Measurements from ENCODE around the gene KIF1A.
"Not testable (repeated sequence)": the region's sequence is repeated elsewhere in the genome, so short reads cannot be mapped to it uniquely, and the experiment has no call there.

Gene KIF1A

DNA sequence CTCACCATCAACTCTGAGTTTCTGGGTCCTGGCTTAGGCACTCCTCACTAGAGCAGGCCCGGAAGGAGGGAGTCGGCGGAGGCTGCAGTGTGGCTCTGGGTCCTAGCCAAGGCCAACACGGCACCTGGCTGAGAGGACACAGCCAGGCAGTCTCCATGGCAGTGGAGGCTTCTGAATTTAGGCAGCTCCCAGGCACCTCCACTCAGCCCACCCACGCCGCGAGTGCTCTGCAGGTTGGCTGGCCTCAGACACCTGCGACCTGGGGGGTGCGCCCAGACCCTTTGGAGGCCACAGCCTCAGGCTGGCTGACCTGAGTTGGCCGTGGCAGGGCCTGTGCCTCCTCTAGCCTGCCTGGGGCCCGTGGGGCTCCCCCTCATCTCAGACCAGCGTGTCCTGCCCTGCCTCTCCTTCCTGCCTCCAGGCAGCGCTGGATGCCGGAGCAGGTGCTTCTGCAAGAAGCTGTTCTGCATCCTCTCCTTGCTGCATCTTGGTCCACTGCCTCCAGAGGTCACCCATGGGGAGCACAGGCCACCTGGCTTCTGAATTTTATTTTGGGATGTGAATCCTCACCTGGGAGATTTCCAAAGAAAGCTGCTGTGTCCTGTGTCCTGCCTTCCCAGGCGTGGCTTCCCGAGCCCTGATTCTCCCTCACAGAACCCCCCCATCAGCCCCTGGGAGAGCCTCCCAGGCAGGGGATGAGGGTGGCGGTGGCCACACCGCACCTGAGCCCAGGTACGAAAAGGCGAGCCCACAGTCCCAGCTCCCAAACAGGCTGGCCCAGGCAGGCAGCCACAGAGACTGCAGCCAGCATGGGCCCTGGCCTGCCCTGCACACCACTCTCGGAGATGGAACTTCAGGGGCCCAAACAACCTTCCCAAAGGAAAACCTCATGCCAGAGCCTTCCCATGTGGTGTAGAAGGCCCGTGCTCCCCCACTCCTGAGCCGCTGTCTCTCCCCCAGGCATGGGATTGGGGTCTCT is 105.0 kb downstream of the KIF1A start:
- DNase-seq = no peak

DNA sequence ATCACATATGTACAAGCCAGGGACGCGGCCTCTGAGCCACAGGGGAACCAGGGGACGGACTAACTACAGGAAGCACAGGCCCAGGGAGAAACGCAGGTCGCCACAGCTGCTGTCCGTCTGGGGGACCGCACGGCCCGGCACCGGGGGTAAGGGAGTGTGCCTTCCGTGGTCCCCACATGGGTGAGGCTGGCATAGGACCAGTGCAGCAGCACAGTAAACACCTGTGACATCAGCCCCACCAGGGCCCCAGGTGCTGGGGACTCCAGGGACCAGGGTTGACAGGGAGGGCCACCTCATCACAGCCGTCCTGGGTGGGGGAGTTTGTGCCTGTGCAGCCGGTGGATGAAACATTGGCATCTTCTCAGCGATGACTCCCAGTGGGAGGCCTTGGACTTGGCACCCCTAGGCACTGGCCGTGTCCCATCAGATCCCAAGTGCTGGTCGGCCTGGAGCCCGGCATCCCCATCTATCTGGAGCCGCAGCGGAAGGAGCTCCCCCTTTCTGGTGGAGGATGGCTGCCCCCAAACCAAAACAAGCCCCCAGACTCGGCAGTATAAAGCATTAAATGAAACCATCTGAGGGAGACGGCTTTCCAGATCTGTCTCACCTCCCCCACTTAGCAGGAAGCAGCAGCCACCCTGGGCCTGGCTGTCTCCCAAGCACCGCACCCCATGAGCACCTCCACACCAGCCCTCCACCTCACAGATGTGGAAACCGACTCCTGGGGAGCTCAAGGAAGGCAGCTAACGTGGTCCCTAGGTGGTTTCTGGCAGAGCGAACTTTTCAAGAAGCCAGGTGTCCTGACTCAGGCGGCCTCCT is 105.9 kb downstream of the KIF1A start:
- no peak for DNase-seq

DNA sequence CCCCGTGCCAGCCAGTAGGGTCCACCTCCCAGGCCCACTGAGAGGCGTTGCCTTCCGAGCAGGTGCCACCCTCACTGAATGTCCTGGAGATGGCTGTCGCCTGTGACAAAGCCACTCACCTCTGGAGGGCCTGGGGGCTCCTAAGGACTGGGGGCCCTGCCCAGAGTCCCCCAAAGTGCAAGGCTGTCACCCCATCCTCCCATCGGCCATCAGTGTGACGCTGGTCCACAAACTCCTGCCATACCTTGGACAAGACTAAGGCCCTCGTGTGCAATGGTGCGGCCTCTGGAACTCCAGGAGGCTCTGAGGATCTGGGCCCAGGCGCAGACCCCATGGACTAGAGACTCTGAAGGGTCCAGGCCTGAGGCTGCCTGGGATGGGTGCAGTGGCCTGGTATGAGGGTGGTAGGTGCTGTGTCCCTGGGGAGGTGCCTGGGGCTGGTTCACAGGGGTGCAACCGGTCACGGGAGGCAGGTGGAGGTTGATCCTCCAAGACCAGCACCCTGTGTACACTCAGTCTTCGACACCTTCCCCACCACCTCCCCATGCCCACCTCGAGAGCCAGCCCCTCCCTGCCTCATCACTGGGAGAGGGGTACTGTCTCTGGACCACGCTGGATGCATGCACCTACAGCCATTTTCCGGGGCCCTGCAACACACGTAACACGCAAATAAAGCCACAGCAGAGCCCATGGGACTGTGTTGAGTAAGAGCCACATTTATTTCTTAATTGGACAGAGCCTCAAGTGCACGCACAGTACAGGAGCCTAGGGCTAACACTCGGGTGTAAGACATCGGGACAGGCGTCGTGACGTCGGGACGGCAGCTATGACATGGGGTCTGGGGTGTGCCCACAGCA is 106.7 kb downstream of the KIF1A start:
- DNase-seq = no peak

DNA sequence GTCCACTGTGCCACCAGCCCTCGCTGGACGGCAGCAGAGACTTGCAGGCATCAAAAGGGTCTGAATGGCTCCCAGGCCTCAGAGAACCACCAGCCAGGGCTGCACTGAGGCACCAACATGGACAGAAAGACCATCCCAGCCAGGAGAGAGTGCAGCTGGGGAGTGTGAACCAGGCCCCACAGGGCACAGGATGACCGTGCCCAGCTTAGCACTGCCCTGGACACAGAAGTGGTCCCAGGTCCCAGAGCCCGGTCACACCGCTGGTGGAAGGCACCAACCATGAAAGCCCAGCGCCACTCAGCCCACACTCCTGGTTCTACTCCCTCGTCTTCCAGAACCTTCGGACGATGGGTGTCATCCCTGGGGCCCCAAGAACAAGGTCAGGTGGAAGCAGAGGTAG is 107.9 kb downstream of the KIF1A start:
- no peak for DNase-seq

DNA sequence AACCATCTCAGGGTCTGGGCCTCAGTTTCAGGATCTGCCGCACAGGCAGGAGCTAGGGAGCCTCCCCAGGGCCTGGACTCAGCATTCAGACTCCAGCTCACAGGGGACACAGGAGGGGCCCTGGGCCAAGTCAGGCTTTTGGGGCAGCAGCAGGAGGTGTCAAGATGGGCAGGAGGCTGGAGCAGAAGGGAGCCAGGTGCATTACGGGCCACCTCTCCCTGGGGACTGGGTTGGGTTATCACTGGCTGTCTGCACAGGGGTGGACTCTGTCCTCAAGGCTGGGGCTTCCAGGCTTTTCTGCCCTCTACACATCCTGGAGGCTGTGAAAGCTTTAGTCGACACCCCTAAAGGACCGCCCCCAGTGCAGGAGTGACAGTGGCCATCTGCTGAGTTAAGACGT is 108.3 kb downstream of the KIF1A start:
- DNase-seq = no peak

- DNase-seq = no peak
These were observed 108.7 kb downstream of the KIF1A start for GRCh38 chr2:240711296-240711695.

- DNase-seq = no peak
These were observed 111.6 kb downstream of the KIF1A start for GRCh38 chr2:240708457-240708856.

DNA sequence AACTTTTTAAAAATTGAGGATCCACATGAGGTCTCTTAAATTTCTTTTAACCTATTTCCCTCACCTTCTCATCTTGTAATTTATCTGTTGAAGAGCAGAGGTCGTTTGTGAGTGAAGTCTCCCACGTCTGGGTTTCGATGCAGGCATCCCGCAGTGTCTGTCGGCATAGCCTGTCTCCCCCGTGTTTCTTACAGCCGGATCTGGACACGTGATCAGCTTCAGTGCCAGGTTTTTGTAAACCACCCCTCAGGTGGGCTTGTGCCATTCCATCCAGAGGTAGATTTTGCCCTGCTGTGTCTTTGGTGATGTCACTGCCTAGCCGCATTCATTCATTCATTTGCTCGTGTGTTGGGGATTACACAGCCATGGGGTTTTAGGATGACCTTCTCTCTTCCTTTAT is 112.2 kb downstream of the KIF1A start:
- DNase-seq = no peak

GRCh38 chr2:240707043-240707756 is 112.8 kb downstream of the KIF1A start:
- DNase-seq = no peak

DNA sequence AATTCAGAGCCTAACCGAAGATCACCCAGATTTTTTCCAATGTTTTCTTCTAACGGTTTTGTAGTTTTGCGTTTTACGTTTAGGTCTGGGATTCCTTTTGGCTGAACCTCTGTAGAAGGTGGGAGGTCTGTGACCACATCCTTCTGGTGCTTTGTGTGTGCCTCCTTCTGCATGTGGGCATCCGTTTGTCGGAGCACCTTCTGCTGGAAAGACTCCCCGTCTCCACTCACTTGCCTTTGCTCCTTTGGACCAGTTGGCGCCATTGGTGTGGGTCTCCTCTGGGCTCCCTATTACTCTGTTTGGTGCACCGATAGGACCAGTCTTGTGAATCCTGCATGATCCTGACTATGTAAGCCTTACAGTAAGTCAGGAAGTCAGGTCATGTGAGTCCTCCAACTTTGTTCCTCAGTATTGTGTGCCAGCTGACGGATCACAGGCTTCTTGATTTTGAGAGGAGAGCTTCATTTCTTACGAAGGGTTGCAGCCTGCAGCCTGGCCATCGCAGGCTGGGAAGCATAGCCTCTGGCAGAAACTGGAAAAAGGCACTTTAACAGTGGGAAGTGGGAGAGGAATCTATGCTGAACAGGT is 114.7 kb downstream of the KIF1A start:
- no peak for DNase-seq

- DNase-seq = no peak
These were observed 115.4 kb downstream of the KIF1A start for GRCh38 chr2:240704651-240705050.

GRCh38 chr2:240703417-240704341 is 116.3 kb downstream of the KIF1A start:
- DNase-seq = no peak

- no peak for DNase-seq
These were observed 117.4 kb downstream of the KIF1A start for GRCh38 chr2:240702640-240703011.

DNA sequence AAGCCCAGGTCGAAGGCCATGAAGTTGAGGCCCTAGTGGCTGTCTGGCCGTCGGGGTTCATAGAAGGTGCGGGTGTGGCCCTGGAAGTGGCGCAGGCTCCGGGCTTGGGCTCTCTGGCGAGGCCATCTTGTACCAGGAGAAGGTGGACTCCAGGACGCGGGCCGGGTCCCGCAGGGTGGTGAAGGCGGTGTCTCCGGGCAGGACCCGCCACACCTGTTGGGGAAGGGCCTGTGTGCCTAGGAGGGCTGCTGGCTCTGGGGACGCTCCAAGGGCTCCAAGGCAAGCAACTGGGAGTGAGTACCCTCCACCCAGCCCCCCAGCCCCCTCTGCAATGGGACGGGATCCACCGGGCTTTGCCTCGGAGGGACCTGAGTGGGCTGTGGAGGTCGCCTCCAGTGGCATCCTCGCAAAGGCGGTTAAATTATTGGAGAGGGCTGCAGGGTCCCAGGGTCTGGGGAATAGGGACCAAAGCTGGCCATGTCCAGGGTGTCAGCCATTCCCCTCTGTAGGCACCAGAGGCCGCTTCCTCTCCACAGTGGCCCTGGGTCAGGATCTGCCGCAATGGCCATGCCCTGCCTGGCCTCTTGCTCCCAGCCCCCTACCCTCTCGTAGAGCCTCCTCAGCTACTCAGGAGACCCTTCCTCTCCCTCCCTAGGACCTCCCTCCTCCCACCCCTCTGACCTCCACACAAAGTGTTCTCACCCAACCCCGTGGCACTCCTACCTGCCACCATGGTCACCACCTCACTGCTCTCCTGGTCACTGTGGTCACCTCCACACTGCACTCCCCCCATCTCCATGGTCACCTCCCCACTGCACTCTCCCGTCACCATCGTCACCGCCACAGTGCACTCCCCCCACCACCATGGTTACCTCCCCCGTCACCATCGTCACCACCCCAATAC is 118.0 kb downstream of the KIF1A start:
- DNase-seq = no peak

GRCh38 chr2:240701091-240701735 is 118.8 kb downstream of the KIF1A start:
- no peak for DNase-seq

DNA sequence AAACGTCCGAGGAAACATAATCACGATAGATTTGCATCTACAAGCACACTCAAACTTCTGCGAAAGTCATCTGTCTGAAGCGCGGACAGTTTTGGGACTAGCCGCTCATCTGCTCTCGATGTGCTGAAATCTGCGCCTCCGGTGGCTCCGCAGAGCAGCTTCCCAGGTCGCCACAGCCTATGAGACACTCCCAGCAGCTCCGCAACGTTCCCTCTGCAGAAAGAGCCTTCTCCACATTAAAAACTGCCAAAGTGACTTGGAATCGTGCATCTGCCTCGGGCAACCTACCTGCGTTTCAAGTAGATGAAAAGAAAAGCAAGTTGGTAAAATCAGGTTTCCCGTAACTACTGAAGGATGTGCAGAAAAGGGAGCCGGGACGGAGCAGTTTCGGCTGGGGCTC is 119.4 kb downstream of the KIF1A start:
- not testable (repeated sequence) for DNase-seq

- DNase-seq = not testable (repeated sequence)
These were observed 120.2 kb downstream of the KIF1A start for GRCh38 chr2:240699835-240700234.

- DNase-seq = not testable (repeated sequence)
These were observed 121.0 kb downstream of the KIF1A start for GRCh38 chr2:240698852-240699561.
